GM04504 (cell line): ENCODE results near the gene NAA25.
"Not testable (repeated sequence)": the region's sequence is repeated elsewhere in the genome, so short reads cannot be mapped to it uniquely, and the experiment has no call there.

Experiments
- DNase-seq: peaks from one replicate; pipeline ENCODE4 v3.0.0-alpha.2; 2012; ENCODE audit warnings: low read depth

Gene NAA25

DNA sequence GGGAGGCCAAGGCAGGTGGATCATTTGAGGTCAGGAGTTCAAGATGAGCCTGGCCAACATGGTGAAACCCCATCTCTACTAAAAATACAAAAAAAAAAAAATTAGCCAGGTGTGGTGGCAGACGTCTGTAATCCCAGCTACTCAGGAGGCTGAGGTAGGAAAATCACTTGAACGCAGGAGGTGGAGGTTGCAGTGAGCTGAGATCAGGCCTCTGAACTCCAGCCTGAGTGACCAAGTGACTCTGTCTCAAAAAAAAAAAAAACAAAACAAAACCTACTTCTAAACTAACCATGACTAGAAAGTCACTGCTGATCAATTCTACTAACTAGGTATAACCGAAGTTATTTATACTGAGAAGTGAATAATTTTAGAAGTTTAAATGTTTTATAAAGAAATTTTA lies 99.0 kb downstream of the NAA25 start:
- not testable (repeated sequence) for DNase-seq

DNA sequence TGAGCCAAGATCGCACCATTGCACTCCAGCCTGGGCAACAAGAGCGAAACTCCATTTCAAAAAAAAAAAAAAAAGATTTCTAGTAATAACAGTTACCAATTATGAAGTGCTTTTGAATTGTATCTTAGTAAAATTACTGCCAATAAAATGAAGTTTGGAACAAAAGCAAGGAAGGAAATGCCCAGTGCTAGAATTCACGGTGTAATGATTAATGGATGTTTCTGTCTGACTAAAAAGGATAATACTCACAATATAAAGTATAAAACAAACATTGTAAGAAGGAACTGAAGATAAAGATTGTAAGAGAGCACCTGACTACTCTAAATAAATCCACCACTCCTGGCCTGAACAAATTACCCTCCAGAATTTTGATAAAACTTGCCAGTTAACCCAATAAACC lies 99.7 kb downstream of the NAA25 start:
- DNase-seq: no peak

GRCh38 chr12:112007945-112008344 lies 100.6 kb downstream of the NAA25 start:
- no peak for DNase-seq

DNA sequence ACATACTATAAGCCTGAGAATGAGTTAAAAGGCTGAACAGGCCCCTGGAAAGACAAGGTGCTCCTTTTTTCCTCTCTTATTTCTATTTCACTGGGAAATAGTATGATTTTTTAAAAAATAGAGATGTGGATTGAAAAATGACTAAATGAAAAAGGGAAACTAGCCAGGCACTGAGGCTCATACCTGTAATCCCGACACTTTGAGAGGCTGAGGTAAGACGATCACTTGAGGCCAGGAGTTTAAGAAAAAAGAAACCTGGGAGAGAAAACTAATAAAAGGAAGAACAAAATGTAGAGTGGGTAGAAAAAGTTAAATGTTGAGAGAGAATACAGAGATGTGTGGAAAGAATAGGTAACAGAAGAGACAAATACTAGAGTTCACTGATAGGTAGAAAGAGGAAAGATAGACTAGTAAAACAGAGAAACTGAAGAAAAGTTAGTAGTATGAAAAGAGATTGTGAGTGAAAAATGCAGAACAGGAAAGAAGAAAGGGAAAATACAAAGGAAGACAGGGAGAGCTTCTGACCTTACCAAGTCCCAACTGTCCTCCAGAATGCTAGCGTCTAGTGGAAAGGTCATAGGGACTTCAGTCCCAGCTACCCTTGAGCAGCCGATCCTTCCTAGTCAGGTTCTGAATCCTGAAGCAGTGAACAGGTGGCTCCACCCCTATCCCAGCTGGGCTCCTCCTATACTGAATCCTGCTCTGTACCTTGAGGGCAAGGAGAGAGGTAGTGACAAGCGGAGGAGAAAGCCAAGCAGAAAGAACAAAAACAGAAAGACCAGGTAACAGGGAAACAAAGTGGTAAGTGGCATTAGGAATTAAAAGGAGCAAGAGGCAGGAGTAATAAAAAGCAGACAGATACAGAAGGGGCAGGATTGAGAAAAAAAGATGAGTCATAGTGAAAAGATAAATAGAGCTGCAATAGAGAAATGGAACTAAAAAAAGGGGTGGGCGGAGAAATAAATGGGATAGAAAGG lies 102.9 kb downstream of the NAA25 start:
- DNase-seq: no peak

- DNase-seq: no peak
These were observed 104.5 kb downstream of the NAA25 start for GRCh38 chr12:112004041-112004440.

DNA sequence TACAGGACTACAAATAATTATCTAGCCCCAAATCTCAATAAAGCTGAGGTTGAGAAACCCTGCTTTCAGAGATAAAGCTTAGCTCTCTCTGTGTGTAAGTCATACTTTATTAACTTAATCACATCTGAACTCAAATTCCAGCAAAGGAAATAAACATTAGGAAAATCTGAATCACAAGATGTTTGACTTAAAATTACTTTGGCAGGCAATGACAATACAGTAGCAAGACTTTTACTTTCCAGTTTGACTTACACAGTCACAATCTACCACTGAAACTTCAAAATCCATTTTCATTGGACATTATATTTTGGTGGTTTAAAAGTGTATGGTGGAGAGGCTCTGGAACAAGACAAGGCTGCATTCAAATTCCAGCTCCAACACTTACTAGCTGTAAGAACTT lies 107.0 kb downstream of the NAA25 start:
- DNase-seq: no peak

- no peak for DNase-seq
These were observed 107.8 kb downstream of the NAA25 start for GRCh38 chr12:112000820-112001219.

- DNase-seq: not testable (repeated sequence)
These were observed 109.5 kb downstream of the NAA25 start for GRCh38 chr12:111999129-111999528.

- DNase-seq: no peak
These were observed 110.6 kb downstream of the NAA25 start for GRCh38 chr12:111998015-111998414.

DNA sequence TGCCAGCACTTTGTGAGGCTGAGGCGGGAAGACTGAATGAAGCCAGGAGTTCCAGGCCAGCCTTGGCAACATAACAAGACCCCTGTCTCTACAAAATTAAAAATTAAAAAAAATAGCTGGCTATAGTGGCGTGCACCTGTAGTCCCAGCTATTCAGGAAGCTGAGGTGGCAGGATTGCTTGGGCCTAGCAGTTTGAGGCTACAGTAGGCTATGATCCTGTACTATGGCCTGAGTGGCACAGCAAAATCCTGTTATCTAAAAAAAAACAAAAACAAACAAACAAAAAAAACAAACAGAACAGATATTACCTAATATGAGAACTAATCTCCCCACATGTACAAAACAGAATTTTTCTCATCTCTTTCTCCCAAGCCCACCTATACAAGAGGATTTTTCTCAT lies 111.3 kb downstream of the NAA25 start:
- no peak for DNase-seq

GRCh38 chr12:111995782-111996480 lies 112.7 kb downstream of the NAA25 start:
- DNase-seq: no peak

- not testable (repeated sequence) for DNase-seq
These were observed 114.1 kb downstream of the NAA25 start for GRCh38 chr12:111994211-111995111.

- DNase-seq: no peak
These were observed 115.1 kb downstream of the NAA25 start for GRCh38 chr12:111993292-111994150.

DNA sequence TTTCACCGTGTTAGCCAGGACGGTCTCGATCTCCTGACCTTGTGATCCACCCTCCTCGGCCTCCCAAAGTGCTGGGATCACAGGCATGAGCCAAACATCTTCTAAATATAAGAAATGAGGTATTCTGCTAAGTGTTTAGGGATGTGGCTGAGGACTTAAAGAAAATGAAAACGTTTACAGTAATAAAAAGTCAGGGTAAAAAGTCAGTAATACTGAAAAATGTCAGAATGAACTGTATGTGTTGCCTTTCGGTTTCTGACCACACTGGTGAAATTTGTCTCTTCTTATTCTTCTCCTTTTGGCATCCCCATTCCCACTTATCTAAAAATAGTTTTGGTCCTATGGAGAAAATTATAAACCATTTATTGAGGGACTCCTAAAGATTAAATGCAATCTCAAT lies 116.1 kb downstream of the NAA25 start:
- no peak for DNase-seq

DNA sequence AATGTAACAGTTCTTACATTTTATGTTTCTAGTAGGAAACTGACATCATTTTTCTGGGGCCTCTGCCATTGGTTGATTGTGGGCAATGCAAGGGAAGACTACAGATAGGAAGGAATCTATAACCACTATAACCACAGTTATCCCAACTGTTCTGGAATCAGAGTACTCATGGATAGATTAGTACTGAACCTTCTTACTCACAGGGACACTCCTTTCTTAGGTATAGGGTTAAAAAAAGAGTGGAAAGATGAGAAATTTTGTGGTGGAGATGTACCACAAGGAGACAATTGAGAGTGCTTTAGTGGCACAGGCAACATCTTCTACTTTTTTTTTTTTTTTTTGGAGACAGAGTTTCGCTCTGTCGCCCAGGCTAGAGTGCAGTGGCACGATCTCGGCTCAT lies 116.6 kb downstream of the NAA25 start:
- DNase-seq: no peak

DNA sequence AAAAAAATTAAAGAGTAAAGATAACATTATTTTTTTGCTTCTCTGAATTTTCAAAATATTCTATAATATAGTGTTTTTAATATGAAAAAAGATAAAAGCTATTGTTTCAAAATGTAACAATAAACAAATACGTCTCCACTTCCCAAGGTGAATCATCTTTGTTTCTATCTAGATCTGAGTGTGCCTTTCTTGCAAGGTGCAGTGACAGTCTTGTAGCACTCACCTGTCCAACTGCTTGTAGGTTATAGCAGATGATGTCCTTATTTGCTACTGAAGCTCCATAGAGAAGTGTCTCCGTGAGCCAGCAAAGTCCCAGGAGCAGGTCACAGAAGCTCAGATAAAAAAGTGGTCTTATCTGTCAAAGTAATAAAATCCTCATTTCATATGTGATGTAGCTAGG lies 117.0 kb downstream of the NAA25 start:
- no peak for DNase-seq

DNA sequence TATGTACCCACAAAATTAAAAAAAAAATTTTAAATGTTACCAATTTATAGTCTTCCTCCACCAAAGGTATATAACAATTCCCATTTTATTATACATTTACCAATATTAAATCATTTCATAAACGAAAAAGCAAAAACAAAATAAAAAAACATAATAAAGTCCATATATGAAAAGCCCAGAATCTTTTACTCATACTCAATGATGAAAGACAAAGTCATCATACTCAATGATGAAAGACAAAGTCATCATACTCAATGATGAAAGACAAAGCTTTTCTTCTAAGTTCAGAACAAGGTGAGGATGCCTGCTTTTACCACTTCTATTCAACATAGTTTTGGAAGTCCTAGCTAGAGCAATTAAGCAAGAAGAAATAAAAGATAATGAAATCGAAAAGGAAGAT lies 123.8 kb downstream of the NAA25 start:
- no peak for DNase-seq

DNA sequence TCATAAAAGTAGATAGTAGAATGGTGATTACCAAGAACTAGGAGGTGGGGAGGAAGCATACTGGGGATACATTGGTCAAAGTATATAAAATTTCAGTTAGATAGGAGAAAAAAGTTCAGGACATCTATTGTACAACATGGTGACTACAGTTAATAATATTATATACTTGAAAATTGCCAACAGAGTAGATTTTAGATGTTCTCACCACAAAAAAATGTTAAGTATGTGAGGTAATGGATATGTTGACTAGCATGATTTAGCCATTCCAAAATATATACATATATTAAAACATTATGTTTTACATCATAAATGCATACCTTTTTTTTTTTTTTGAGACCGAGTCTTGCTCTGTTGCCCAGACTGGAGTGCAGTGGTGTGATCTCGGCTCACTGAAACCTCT lies 126.6 kb downstream of the NAA25 start:
- no peak for DNase-seq

GRCh38 chr12:111980598-111980997 lies 128.0 kb downstream of the NAA25 start:
- no peak for DNase-seq

GRCh38 chr12:111978545-111978944 lies 130.0 kb downstream of the NAA25 start:
- DNase-seq: no peak

- no peak for DNase-seq
These were observed 131.7 kb downstream of the NAA25 start for GRCh38 chr12:111976860-111977259.
